ENCODE results near the gene TXK. TPM values are rescaled to one million over a fixed set of nuclear protein-coding genes. Genes with fewer than 3 reads are reported as not detected.

TXK gene
- total and polyA plus RNA-seq, 2 experiments from 2014 or later = 0.14 to 0.40 TPM

GRCh38 chr4:48051078-48051477, 83.0 kb downstream of the TXK start:
- no peaks in the 10 kb centered on the region; the same call in 2 of the 3 replicates for H3K36me3 Mint-ChIP-seq (ENCODE audit: low read depth)
- Histone ChIP-seq H3K79me2 (replicated peaks; ENCODE audit: insufficient read depth) (no peaks in the 10 kb centered on the region), H3K27me3 (ENCODE audit: insufficient read depth) (no peaks in the 10 kb centered on the region), H2AFZ (no peak overlapping the region), H3K9me2 (ENCODE audit: insufficient read depth) (peaks cover 10% of the 10 kb centered on the region), H3F3A (replicated peaks; ENCODE audit: low read depth) (no peaks in the 10 kb centered on the region), H3K4me1 (ENCODE audit: insufficient read depth) (no peaks in the 10 kb centered on the region; the same call in 1 of the 2 replicates), H3K36me3 (ENCODE audit: insufficient read depth) (no peaks in the 10 kb centered on the region; the same call in 1 of the 2 replicates), H3K27ac (ENCODE audit: low read depth) (no peak overlapping the region), H3K4me3 (no peak overlapping the region), H4K20me1 (replicated peaks; ENCODE audit: insufficient read depth) (no peaks in the 10 kb centered on the region), H3K4me2 (no peak overlapping the region)
- no peaks in the 10 kb centered on the region for H3K27me3 Mint-ChIP-seq (ENCODE audit: insufficient read depth, low read depth, poor library complexity)
- no peak overlapping the region for H3K27ac Mint-ChIP-seq
- no peak overlapping the region for H3K4me3 Mint-ChIP-seq
- no peak for ATAC-seq
- no peak for TF ChIP-seq NANOG (IDR thresholded peaks at IDR 0.05; ENCODE audit: borderline replicate concordance)
- TF ChIP-seq, protein P1, sequence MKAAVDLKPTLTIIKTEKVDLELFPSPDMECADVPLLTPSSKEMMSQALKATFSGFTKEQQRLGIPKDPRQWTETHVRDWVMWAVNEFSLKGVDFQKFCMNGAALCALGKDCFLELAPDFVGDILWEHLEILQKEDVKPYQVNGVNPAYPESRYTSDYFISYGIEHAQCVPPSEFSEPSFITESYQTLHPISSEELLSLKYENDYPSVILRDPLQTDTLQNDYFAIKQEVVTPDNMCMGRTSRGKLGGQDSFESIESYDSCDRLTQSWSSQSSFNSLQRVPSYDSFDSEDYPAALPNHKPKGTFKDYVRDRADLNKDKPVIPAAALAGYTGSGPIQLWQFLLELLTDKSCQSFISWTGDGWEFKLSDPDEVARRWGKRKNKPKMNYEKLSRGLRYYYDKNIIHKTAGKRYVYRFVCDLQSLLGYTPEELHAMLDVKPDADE (IDR thresholded peaks at IDR 0.05) = no peak
- TF ChIP-seq, protein P2, sequence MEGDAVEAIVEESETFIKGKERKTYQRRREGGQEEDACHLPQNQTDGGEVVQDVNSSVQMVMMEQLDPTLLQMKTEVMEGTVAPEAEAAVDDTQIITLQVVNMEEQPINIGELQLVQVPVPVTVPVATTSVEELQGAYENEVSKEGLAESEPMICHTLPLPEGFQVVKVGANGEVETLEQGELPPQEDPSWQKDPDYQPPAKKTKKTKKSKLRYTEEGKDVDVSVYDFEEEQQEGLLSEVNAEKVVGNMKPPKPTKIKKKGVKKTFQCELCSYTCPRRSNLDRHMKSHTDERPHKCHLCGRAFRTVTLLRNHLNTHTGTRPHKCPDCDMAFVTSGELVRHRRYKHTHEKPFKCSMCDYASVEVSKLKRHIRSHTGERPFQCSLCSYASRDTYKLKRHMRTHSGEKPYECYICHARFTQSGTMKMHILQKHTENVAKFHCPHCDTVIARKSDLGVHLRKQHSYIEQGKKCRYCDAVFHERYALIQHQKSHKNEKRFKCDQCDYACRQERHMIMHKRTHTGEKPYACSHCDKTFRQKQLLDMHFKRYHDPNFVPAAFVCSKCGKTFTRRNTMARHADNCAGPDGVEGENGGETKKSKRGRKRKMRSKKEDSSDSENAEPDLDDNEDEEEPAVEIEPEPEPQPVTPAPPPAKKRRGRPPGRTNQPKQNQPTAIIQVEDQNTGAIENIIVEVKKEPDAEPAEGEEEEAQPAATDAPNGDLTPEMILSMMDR (conservative IDR thresholded peaks at IDR 0.05; ENCODE audit: low read depth in 2 of 2) = no peak
- no peak for TF ChIP-seq ZNF462 (CRISPR knock-in tag; IDR thresholded peaks at IDR 0.05)
- no peak for TF ChIP-seq ZNF331 (CRISPR knock-in tag; IDR thresholded peaks at IDR 0.05; ENCODE audit: low read depth)
- TF ChIP-seq POLR2AphosphoS5 (IDR thresholded peaks at IDR 0.05; ENCODE audit: low read depth) = no peak
- TF ChIP-seq EZH2phosphoT487 (IDR thresholded peaks at IDR 0.05; ENCODE audit: unreplicated experiment) = no peak
- TF ChIP-seq REST (IDR thresholded peaks at IDR 0.05; ENCODE audit: unreplicated experiment) = no peak
- no peak for TF ChIP-seq STAT1 (IDR thresholded peaks at IDR 0.05; ENCODE audit: unreplicated experiment)
- no peak for TF ChIP-seq EZH2 (IDR thresholded peaks at IDR 0.05; ENCODE audit: low read depth, unreplicated experiment)
- H3K4me1 Mint-ChIP-seq = peaks cover 6% of the 10 kb centered on the region; the same call in 1 of the 3 replicates
- no peak for DNase-seq (ENCODE audit: low spot score)
- peaks cover 2% of the 10 kb centered on the region; the same call in 1 of the 3 replicates for H3K9me3 Mint-ChIP-seq

All from GM23338 (cell line).